ENCODE results near the gene TC2N. TPM values are rescaled to one million over a fixed set of nuclear protein-coding genes. Genes with fewer than 3 reads are reported as not detected.

The TC2N gene
- total RNA-seq, 1 experiment from 2014 or later, result 82.7 TPM

DNA sequence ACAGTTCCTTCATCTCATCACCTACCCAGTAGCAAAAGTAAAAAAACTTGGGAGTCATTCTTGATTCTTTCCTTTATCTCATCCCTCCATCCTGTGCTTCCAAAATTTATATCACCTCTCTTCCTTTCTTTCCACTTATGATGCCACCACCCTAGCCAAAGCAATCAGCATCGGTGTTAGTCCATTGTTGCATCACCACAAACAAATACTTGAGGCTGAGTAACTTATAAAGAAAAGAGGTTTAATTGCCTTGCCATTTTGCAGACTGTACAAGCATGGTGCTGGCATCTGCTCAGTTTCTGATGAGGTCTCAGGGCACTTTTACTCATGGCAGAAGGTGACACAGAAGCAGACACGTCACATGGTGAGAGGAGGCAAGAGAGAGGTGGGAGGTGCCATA, 115.6 kb downstream of the TC2N start:
- CTCF ChIA-PET, result no interaction called here
- no peak overlapping the region for H3K4me3 Mint-ChIP-seq (ENCODE audit: low read depth, unreplicated experiment)
- BruUV-seq (replicated peaks), result no TSS peak

DNA sequence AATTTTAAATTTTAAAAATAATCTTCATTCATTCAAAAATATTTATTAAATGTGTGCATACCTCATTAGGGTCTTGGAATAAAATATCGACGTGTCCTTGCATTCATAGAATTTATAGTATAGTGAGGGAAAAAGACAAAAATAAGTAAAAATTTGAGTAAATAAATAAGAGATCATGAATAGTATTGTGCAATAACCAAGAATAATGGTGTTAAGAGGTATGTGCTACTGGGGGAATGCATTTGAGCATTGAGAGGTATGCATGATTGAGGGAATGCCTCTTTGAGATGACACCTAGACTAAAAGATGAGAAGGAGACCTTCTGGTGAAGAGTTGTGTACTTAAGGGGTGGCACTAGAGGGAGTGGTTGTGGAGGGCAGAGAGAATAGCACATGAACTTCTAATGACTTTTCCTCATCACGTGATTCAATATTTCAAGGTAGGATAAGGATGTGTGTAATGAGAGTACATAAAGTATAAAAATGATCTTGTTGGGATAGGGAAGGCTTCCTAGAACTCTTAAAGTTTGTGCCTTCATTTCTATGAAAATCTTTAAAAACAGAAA, 116.6 kb downstream of the TC2N start:
- peaks cover 17% of the 10 kb centered on the region for H3K9me3 Mint-ChIP-seq (ENCODE audit: low read depth, unreplicated experiment)
- H3K27me3 Mint-ChIP-seq (ENCODE audit: unreplicated experiment), result no peaks in the 10 kb centered on the region
- H3K4me3 Mint-ChIP-seq (ENCODE audit: low read depth, unreplicated experiment), result no peak overlapping the region
- CTCF ChIA-PET, result no interaction called here
- H3K27ac Mint-ChIP-seq (ENCODE audit: unreplicated experiment), result peak overlapping the region; percentile 50
- no peak for DNase-seq
- peaks cover 22% of the 10 kb centered on the region for H3K36me3 Mint-ChIP-seq (ENCODE audit: insufficient read depth, unreplicated experiment)
- no TSS peak for BruUV-seq (replicated peaks)
- intact Hi-C loops (cut with micrococcal nuclease; ENCODE audit: unreplicated experiment), result loop anchor here (10.0 kb wide), 1 partner anchor 96 kb away; no protein-coding TSS in a partner anchor
- TF ChIP-seq, protein P1, sequence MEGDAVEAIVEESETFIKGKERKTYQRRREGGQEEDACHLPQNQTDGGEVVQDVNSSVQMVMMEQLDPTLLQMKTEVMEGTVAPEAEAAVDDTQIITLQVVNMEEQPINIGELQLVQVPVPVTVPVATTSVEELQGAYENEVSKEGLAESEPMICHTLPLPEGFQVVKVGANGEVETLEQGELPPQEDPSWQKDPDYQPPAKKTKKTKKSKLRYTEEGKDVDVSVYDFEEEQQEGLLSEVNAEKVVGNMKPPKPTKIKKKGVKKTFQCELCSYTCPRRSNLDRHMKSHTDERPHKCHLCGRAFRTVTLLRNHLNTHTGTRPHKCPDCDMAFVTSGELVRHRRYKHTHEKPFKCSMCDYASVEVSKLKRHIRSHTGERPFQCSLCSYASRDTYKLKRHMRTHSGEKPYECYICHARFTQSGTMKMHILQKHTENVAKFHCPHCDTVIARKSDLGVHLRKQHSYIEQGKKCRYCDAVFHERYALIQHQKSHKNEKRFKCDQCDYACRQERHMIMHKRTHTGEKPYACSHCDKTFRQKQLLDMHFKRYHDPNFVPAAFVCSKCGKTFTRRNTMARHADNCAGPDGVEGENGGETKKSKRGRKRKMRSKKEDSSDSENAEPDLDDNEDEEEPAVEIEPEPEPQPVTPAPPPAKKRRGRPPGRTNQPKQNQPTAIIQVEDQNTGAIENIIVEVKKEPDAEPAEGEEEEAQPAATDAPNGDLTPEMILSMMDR (IDR thresholded peaks at IDR 0.05; ENCODE audit: unreplicated experiment), result no peak
- peaks cover 37% of the 10 kb centered on the region for H3K4me1 Mint-ChIP-seq (ENCODE audit: low read depth, unreplicated experiment)

More for the DNA sequence above, 115.6 kb downstream of the TC2N start:
- TF ChIP-seq, protein P1 (IDR thresholded peaks at IDR 0.05; ENCODE audit: unreplicated experiment), result no peak
- intact Hi-C loops (cut with micrococcal nuclease; ENCODE audit: unreplicated experiment), result loop anchor here (10.0 kb wide), 1 partner anchor 97 kb away; no protein-coding TSS in a partner anchor
- Mint-ChIP-seq H3K9me3 (ENCODE audit: low read depth, unreplicated experiment) (peaks cover 17% of the 10 kb centered on the region), H3K36me3 (ENCODE audit: insufficient read depth, unreplicated experiment) (peaks cover 23% of the 10 kb centered on the region), H3K27me3 (ENCODE audit: unreplicated experiment) (no peaks in the 10 kb centered on the region), H3K4me1 (ENCODE audit: low read depth, unreplicated experiment) (peaks cover 37% of the 10 kb centered on the region), H3K27ac (ENCODE audit: unreplicated experiment) (peak overlapping the region; percentile 55)
- DNase-seq, result no peak

DNA sequence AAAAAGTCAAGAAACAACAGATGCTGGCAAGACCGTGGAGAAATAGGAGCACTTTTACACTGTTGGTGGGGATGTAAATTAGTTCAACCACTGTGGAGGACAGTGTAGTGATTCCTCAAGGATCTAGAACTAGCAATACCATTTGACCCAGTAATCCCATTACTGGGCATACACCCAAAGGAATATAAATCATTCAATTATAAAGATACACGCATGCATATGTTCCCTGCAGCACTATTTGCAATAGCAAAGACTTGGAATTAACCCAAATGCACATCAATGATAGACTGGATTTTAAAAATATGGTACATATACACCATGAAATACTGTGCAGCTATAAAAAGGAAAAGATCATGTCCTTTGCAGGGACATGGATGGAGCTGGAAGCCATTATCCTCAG, 117.5 kb downstream of the TC2N start:
- Mint-ChIP-seq H3K27me3 (ENCODE audit: unreplicated experiment) (no peaks in the 10 kb centered on the region), H3K4me3 (ENCODE audit: low read depth, unreplicated experiment) (no peak overlapping the region), H3K4me1 (ENCODE audit: low read depth, unreplicated experiment) (peaks cover 35% of the 10 kb centered on the region), H3K27ac (ENCODE audit: unreplicated experiment) (no peak overlapping the region), H3K9me3 (ENCODE audit: low read depth, unreplicated experiment) (peaks cover 17% of the 10 kb centered on the region), H3K36me3 (ENCODE audit: insufficient read depth, unreplicated experiment) (peaks cover 13% of the 10 kb centered on the region)
- TF ChIP-seq, protein P1 (IDR thresholded peaks at IDR 0.05; ENCODE audit: unreplicated experiment), result no peak
- intact Hi-C loops (cut with micrococcal nuclease; ENCODE audit: unreplicated experiment), result loop anchor here (10.0 kb wide), 1 partner anchor 95 kb away; no protein-coding TSS in a partner anchor
- DNase-seq, result no peak
- BruUV-seq (replicated peaks), result no TSS peak
- CTCF ChIA-PET, result no interaction called here

DNA sequence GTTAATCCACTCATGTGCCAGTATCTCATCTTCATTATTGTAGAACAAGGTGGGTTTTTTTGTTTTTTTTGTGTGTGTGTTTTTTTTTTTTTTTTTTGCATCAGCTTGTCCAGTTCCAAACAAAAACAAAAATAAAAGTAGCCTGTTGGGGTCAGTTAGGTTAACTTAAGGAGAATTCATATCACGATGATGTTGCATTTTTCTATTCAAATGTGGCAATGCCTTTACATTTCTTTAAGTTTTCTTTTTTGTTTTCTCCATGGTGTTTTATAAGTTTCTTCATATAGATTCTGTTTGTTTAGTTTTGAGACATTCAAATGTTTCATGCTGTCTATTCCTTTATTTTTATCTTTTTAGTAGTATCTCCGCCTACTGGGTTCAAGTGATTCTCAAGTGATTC, 119.3 kb downstream of the TC2N start:
- CTCF ChIA-PET, result no interaction called here
- H3K4me1 Mint-ChIP-seq (ENCODE audit: low read depth, unreplicated experiment), result peaks cover 44% of the 10 kb centered on the region
- H3K27ac Mint-ChIP-seq (ENCODE audit: unreplicated experiment), result no peak overlapping the region
- H3K9me3 Mint-ChIP-seq (ENCODE audit: low read depth, unreplicated experiment), result peaks cover 17% of the 10 kb centered on the region
- H3K4me3 Mint-ChIP-seq (ENCODE audit: low read depth, unreplicated experiment), result no peak overlapping the region
- no peaks in the 10 kb centered on the region for H3K27me3 Mint-ChIP-seq (ENCODE audit: unreplicated experiment)
- intact Hi-C loops (cut with micrococcal nuclease; ENCODE audit: unreplicated experiment), result no loop called here
- TF ChIP-seq, protein P1 (IDR thresholded peaks at IDR 0.05; ENCODE audit: unreplicated experiment), result no peak
- no TSS peak for BruUV-seq (replicated peaks)
- no peak for DNase-seq
- peaks cover 14% of the 10 kb centered on the region for H3K36me3 Mint-ChIP-seq (ENCODE audit: insufficient read depth, unreplicated experiment)

All from Calu3 (cell line).